T-cell (primary cell): ENCODE results near the gene SLC51A. TPM values are rescaled to one million over a fixed set of nuclear protein-coding genes. Genes with fewer than 3 reads are reported as not detected.
"Not testable (repeated sequence)": the region's sequence is repeated elsewhere in the genome, so short reads cannot be mapped to it uniquely, and the experiment has no call there.

ENCODE experiments used
- ATAC-seq, 4 experiments: fragments of 200-7000 bp in 3 of 4; fragments of 150-1000 bp in 1 of 4; cut with Tn5 transposase; replicated peaks in 1 of 4; 1 replicate in 3 of 4; 2 replicates in 1 of 4; pipeline ENCODE4 v1.10.0; 2021; ENCODE audit warnings: moderate library complexity in 3 of 4, mild to moderate bottlenecking in 2 of 4, moderate number of reproducible peaks in 1 of 4
- CTCF ChIA-PET, 2 donors: fragments of 300-600 bp; sonication (Branson Sonifier 250); formaldehyde crosslinking; loops; one replicate each; lab custom pipeline; 2022; ENCODE audit warnings: antibody characterized with exemption in 2 of 2; lab: Charles Lee
- POLR2A ChIA-PET, 2 donors: fragments of 300-600 bp; sonication (Branson Sonifier 250); formaldehyde crosslinking; loops; one replicate each; lab custom pipeline; 2022; ENCODE audit warnings: antibody characterized with exemption in 2 of 2; lab: Charles Lee
- DNase-seq, 35 experiments: peaks; one replicate each; pipeline versions ENCODE4 v3.0.0 to v3.0.0-alpha.2; 2013 to 2023
- H3K27ac ChIP-seq: one replicate; pipeline ENCODE4 v1.5.1; 2013; ENCODE audit warnings: low read length
- H3K27me3 ChIP-seq, 2 experiments: replicated peaks in 1 of 2; 1 replicate in 1 of 2; 2 replicates in 1 of 2; pipeline versions ENCODE4 v1.6.1 to v1.7.0; 2013; ENCODE audit warnings: low read length in 1 of 2, mixed read lengths in 1 of 2; ENCODE audit not compliant: control insufficient read depth in 2 of 2, insufficient read depth in 2 of 2; ENCODE audit errors: extremely low read depth in 1 of 2
- H3K36me3 ChIP-seq, 2 donors: 1 replicate in 1 of 2; 2 replicates in 1 of 2; pipeline versions ENCODE4 v1.6.1 to v1.7.0; 2013; ENCODE audit warnings: low read length in 1 of 2; ENCODE audit not compliant: control insufficient read depth in 2 of 2, insufficient read depth in 1 of 2; ENCODE audit errors: extremely low read depth in 1 of 2
- H3K4me1 ChIP-seq, 2 experiments: 1 replicate in 1 of 2; 2 replicates in 1 of 2; pipeline versions ENCODE4 v1.6.1 to v1.7.0; 2013; ENCODE audit warnings: low read length in 2 of 2, mixed read lengths in 1 of 2; ENCODE audit not compliant: insufficient read depth in 2 of 2, control insufficient read depth in 1 of 2; ENCODE audit errors: extremely low read depth in 1 of 2
- H3K4me3 ChIP-seq, 2 donors: 1 replicate in 1 of 2; 2 replicates in 1 of 2; pipeline versions ENCODE4 v1.5.1 to v1.7.0; 2013; ENCODE audit warnings: mild to moderate bottlenecking in 2 of 2, low read length in 1 of 2, moderate library complexity in 1 of 2; ENCODE audit not compliant: control insufficient read depth in 1 of 2; ENCODE audit errors: extremely low read depth in 1 of 2
- H3K9me3 ChIP-seq: 2 replicates; pipeline ENCODE4 v1.7.0; 2013
- H3K27ac Mint-ChIP-seq, 2 donors: one replicate each; pipeline ENCODE4 v1.8.0; 2020 to 2021; ENCODE audit warnings: mild to moderate bottlenecking in 2 of 2, mixed read lengths in 2 of 2
- H3K27me3 Mint-ChIP-seq, 2 donors: one replicate each; pipeline ENCODE4 v1.8.0; 2021 to 2022; ENCODE audit warnings: mixed read lengths in 2 of 2
- H3K36me3 Mint-ChIP-seq: one replicate; pipeline ENCODE4 v1.8.0; 2021; ENCODE audit warnings: mixed read lengths
- H3K4me1 Mint-ChIP-seq, 3 donors: one replicate each; pipeline ENCODE4 v1.8.0; 2020 to 2022; ENCODE audit warnings: mixed read lengths in 3 of 3, mild to moderate bottlenecking in 1 of 3
- H3K4me3 Mint-ChIP-seq, 3 donors: one replicate each; pipeline ENCODE4 v1.8.0; 2020 to 2022; ENCODE audit warnings: mild to moderate bottlenecking in 3 of 3, mixed read lengths in 3 of 3, moderate library complexity in 3 of 3
- H3K9me3 Mint-ChIP-seq, 3 donors: one replicate each; pipeline ENCODE4 v1.8.0; 2020 to 2022; ENCODE audit warnings: mixed read lengths in 3 of 3
- WGBS: methylation state at CpG from one replicate; pipeline ENCODE4 v1.1.5; 2013; ENCODE audit warnings: missing lambda C conversion rate; ENCODE audit not compliant: insufficient coverage; 5-methylcytosine and 5-hydroxymethylcytosine counted together
- total RNA-seq, 35 experiments: library from RNA in 6 of 35; stranded (reverse) in 6 of 35; fragments of 120-200 nt in 1 of 35; gene quantifications; one replicate each; pipeline versions ENCODE4 v1.2.1 to v1.2.4 and lab custom pipeline; 2013 to 2026

Gene SLC51A
- total RNA-seq, 5 donors from 2014 or later (not counting 1 experiment from before 2014, with no cell fraction given): not detected

GRCh38 chr3:196208942-196209695 lies 7.2 kb upstream of the SLC51A start:
- 96% methylated on average over 22 of the region's 24 CpGs for WGBS
- Mint-ChIP-seq H3K4me1 (peaks cover 9 to 19% (median 10%) of the 10 kb centered on the region in 3 donors), H3K36me3 (no peaks in the 10 kb centered on the region), H3K9me3 (no peaks in the 10 kb centered on the region), H3K27ac (no peak overlapping the region), H3K4me3 (peak overlapping the region; percentile 55 to 81 (median 69)), H3K27me3 (no peaks in the 10 kb centered on the region)
- ATAC-seq (no peak), DNase-seq (no peak)
- peaks cover 0 to 19% of the 10 kb centered on the region in 2 experiments for H3K4me1 ChIP-seq
- CTCF ChIA-PET: no interaction called here
- no peaks in the 10 kb centered on the region for H3K9me3 ChIP-seq
- peaks cover 0 to 2% of the 10 kb centered on the region in 2 experiments for H3K27me3 ChIP-seq
- POLR2A ChIA-PET: no interaction called here
- H3K36me3 ChIP-seq: no peaks in the 10 kb centered on the region
- H3K4me3 ChIP-seq: no peak overlapping the region
- H3K27ac ChIP-seq: no peak overlapping the region

- H3K9me3 Mint-ChIP-seq, CTCF ChIA-PET, DNase-seq, H3K36me3 ChIP-seq, H3K36me3 Mint-ChIP-seq, H3K27ac ChIP-seq, H3K27me3 Mint-ChIP-seq, ATAC-seq, H3K27me3 ChIP-seq, H3K4me3 ChIP-seq, H3K4me3 Mint-ChIP-seq, H3K9me3 ChIP-seq, POLR2A ChIA-PET: not testable (repeated sequence)
- Mint-ChIP-seq H3K27ac (peak overlapping the region in 1 of 2 donors; percentile 52), H3K4me1 (peaks cover 9 to 16% (median 10%) of the 10 kb centered on the region in 3 donors)
- WGBS: 83% methylated on average over 5 of the region's 11 CpGs
- peaks cover 0 to 19% of the 10 kb centered on the region in 2 experiments for H3K4me1 ChIP-seq
Measured at GRCh38 chr3:196209944-196210672, 6.2 kb upstream of the SLC51A start.

- no peak for ATAC-seq
- H3K4me1 Mint-ChIP-seq: peaks cover 9 to 14% (median 10%) of the 10 kb centered on the region in 3 donors
- WGBS: 85% methylated on average over 16 of the region's 23 CpGs
- DNase-seq: no peak
- no peaks in the 10 kb centered on the region for H3K27me3 Mint-ChIP-seq
- Histone ChIP-seq H3K4me3 (no peak within 1 kb of the TSS), H3K36me3 (no peaks in the 10 kb centered on the region), H3K4me1 (peaks cover 0 to 19% of the 10 kb centered on the region in 2 experiments), H3K27ac (no peak within 1 kb of the TSS), H3K27me3 (peaks cover 0 to 2% of the 10 kb centered on the region in 2 experiments), H3K9me3 (no peaks in the 10 kb centered on the region)
- ChIA-PET POLR2A (no interaction called here), CTCF (no interaction called here)
- H3K9me3 Mint-ChIP-seq: no peaks in the 10 kb centered on the region
- no peak within 1 kb of the TSS for H3K4me3 Mint-ChIP-seq
- H3K36me3 Mint-ChIP-seq: no peaks in the 10 kb centered on the region
- H3K27ac Mint-ChIP-seq: peak within 1 kb of the TSS in 1 of 2 donors; percentile 52
Measured at GRCh38 chr3:196210673-196211556, 5.4 kb upstream of the SLC51A start, which contains the start of gene ZDHHC19. TSS of gene ZDHHC19 (minus strand) at chr3:196211400. CDS start at chr3:196211315, 85 bp downstream.

- Mint-ChIP-seq H3K27ac (no peak overlapping the region), H3K4me1 (peaks cover 12 to 17% (median 14%) of the 10 kb centered on the region in 3 donors), H3K9me3 (no peaks in the 10 kb centered on the region), H3K36me3 (no peaks in the 10 kb centered on the region), H3K4me3 (no peak overlapping the region), H3K27me3 (no peaks in the 10 kb centered on the region)
- H3K36me3 ChIP-seq: no peaks in the 10 kb centered on the region
- H3K4me1 ChIP-seq: peaks cover 4 to 13% of the 10 kb centered on the region in 2 experiments
- WGBS: 95% methylated on average over 4 of the region's 16 CpGs
- H3K27ac ChIP-seq: no peak overlapping the region
- ChIA-PET CTCF (no interaction called here), POLR2A (no interaction called here)
- H3K4me3 ChIP-seq: no peak overlapping the region
- no peaks in the 10 kb centered on the region for H3K9me3 ChIP-seq
- no peak for ATAC-seq
- H3K27me3 ChIP-seq: no peaks in the 10 kb centered on the region
- no peak for DNase-seq
Measured at GRCh38 chr3:196214783-196215441, 1.4 kb upstream of the SLC51A start.

- H3K27me3 Mint-ChIP-seq: no peaks in the 10 kb centered on the region
- no peaks in the 10 kb centered on the region for H3K9me3 ChIP-seq
- H3K36me3 ChIP-seq: no peaks in the 10 kb centered on the region
- no peak overlapping the region for H3K27ac Mint-ChIP-seq
- POLR2A ChIA-PET: no interaction called here
- no peaks in the 10 kb centered on the region for H3K9me3 Mint-ChIP-seq
- DNase-seq (no peak), ATAC-seq (no peak)
- peaks cover 12 to 17% (median 16%) of the 10 kb centered on the region in 3 donors for H3K4me1 Mint-ChIP-seq
- H3K27ac ChIP-seq: no peak overlapping the region
- H3K4me1 ChIP-seq: peaks cover 4 to 15% of the 10 kb centered on the region in 2 experiments
- no peak overlapping the region for H3K4me3 ChIP-seq
- WGBS: 94% methylated on average over 2 of the region's 10 CpGs
- H3K4me3 Mint-ChIP-seq: no peak overlapping the region
- no peaks in the 10 kb centered on the region for H3K36me3 Mint-ChIP-seq
- H3K27me3 ChIP-seq: no peaks in the 10 kb centered on the region
- CTCF ChIA-PET: no interaction called here
Measured at GRCh38 chr3:196215493-196216020, 777 bp upstream of the SLC51A start.
